Breast epithelium (tissue), 3 donors: ENCODE results near the gene GPC5.

ENCODE experiments used
- POLR2A ChIP-seq: fragments of 450-650 bp; IDR thresholded peaks from one replicate; pipeline ENCODE4 v1.6.1; 2016; ENCODE audit warnings: antibody characterized with exemption, mild to moderate bottlenecking, moderate library complexity
- POLR2AphosphoS5 ChIP-seq, 3 donors: sonication (generic); formaldehyde crosslinking; IDR thresholded peaks; one replicate each; pipeline ENCODE4 v1.6.1; 2017; ENCODE audit warnings: antibody characterized with exemption in 3 of 3
- TF ChIP-seq, protein P1 (sequence below), 3 donors: fragments of 450-650 bp; IDR thresholded peaks; one replicate each; pipeline ENCODE4 v1.5.1; 2016 to 2017; ENCODE audit warnings: antibody characterized with exemption in 3 of 3, mild to moderate bottlenecking in 3 of 3, moderate library complexity in 3 of 3

GRCh38 chr13:92670096-92670495 lies 1271.7 kb downstream of the GPC5 start:
- TF ChIP-seq, protein P1, sequence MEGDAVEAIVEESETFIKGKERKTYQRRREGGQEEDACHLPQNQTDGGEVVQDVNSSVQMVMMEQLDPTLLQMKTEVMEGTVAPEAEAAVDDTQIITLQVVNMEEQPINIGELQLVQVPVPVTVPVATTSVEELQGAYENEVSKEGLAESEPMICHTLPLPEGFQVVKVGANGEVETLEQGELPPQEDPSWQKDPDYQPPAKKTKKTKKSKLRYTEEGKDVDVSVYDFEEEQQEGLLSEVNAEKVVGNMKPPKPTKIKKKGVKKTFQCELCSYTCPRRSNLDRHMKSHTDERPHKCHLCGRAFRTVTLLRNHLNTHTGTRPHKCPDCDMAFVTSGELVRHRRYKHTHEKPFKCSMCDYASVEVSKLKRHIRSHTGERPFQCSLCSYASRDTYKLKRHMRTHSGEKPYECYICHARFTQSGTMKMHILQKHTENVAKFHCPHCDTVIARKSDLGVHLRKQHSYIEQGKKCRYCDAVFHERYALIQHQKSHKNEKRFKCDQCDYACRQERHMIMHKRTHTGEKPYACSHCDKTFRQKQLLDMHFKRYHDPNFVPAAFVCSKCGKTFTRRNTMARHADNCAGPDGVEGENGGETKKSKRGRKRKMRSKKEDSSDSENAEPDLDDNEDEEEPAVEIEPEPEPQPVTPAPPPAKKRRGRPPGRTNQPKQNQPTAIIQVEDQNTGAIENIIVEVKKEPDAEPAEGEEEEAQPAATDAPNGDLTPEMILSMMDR (IDR thresholded peaks at IDR 0.05): no peak
- no peak for TF ChIP-seq POLR2AphosphoS5 (IDR thresholded peaks at IDR 0.05)
- TF ChIP-seq POLR2A: no peak
